Stimulated activated CD8-positive, alpha-beta memory T cell treated with anti-CD3 and anti-CD28 coated beads, Interleukin-12 subunit alpha, Interleukin-12 subunit beta, amount 100 ng/mL, for 1 hour (primary cell): ENCODE data around the gene CCDC82.

Experiments
- DNase-seq: peaks from one replicate; pipeline ENCODE4 v3.0.0-alpha.2; 2020; ENCODE audit warnings: low read depth

The CCDC82 gene

GRCh38 chr11:96329419-96329818 lies 60.3 kb downstream of the CCDC82 start:
- DNase-seq, result no peak

GRCh38 chr11:96328395-96329010 lies 61.2 kb downstream of the CCDC82 start:
- no peak for DNase-seq

GRCh38 chr11:96326959-96327358 lies 62.8 kb downstream of the CCDC82 start:
- DNase-seq, result no peak

GRCh38 chr11:96324912-96325311 lies 64.8 kb downstream of the CCDC82 start:
- DNase-seq, result no peak

- no peak for DNase-seq
Measured at GRCh38 chr11:96323642-96323985, 66.1 kb downstream of the CCDC82 start.

- DNase-seq, result no peak
Measured at GRCh38 chr11:96322775-96323641, 66.7 kb downstream of the CCDC82 start.

- DNase-seq, result no peak
Measured at GRCh38 chr11:96321091-96321490, 68.6 kb downstream of the CCDC82 start.

- DNase-seq, result no peak
Measured at GRCh38 chr11:96319898-96320656, 69.6 kb downstream of the CCDC82 start.

GRCh38 chr11:96318850-96319249 lies 70.9 kb downstream of the CCDC82 start:
- DNase-seq, result no peak

- DNase-seq, result no peak
Measured at GRCh38 chr11:96318399-96318798, 71.3 kb downstream of the CCDC82 start.

- DNase-seq, result no peak
Measured at GRCh38 chr11:96317985-96318384, 71.7 kb downstream of the CCDC82 start.

GRCh38 chr11:96317571-96317970 lies 72.1 kb downstream of the CCDC82 start:
- DNase-seq, result no peak

- no peak for DNase-seq
Measured at GRCh38 chr11:96316869-96317268, 72.8 kb downstream of the CCDC82 start.

- DNase-seq, result no peak
Measured at GRCh38 chr11:96315476-96315875, 74.2 kb downstream of the CCDC82 start.

- DNase-seq, result no peak
Measured at GRCh38 chr11:96314326-96315020, 75.2 kb downstream of the CCDC82 start.

GRCh38 chr11:96313163-96313562 lies 76.5 kb downstream of the CCDC82 start:
- no peak for DNase-seq

- no peak for DNase-seq
Measured at GRCh38 chr11:96311120-96311568, 78.6 kb downstream of the CCDC82 start.

- DNase-seq, result no peak
Measured at GRCh38 chr11:96310236-96310635, 79.5 kb downstream of the CCDC82 start.

- DNase-seq, result no peak
Measured at GRCh38 chr11:96309643-96310017, 80.1 kb downstream of the CCDC82 start.

GRCh38 chr11:96309016-96309642 lies 80.6 kb downstream of the CCDC82 start:
- no peak for DNase-seq

- DNase-seq, result no peak
Measured at GRCh38 chr11:96307776-96308140, 82.0 kb downstream of the CCDC82 start.
